ENCODE results near the gene HLA-DMA. TPM values are rescaled to one million over a fixed set of nuclear protein-coding genes. Genes with fewer than 3 reads are reported as not detected.

The HLA-DMA gene
- total and polyA plus RNA-seq, 9 of the 15 experiments (the other 6 are each of a cell fraction or from before 2014, with no cell fraction given), result 0.13 to 0.83 (median 0.51) TPM

DNA sequence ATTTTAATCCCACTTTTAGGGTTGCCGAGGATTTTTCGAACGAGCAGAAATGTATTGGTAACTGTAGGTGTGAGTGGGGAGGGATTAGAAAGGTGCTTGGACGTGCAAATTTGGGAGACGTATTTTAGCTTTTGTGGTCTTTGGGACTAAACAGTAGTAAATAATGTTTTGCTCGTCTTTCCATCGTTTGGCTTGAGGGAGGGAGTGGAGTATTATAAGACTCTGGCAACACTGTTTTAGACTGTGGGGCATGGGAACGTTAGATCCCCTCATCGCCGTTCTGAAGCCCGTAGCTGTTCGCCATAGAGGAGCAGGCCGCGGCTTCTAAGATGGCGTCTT is 18.3 kb upstream of the HLA-DMA start (continued):
- no peak for TF ChIP-seq POLR2AphosphoS5 (IDR thresholded peaks at IDR 0.05; ENCODE audit: control insufficient read depth, insufficient read depth, low read depth, low read length)
- TF ChIP-seq, protein P1, sequence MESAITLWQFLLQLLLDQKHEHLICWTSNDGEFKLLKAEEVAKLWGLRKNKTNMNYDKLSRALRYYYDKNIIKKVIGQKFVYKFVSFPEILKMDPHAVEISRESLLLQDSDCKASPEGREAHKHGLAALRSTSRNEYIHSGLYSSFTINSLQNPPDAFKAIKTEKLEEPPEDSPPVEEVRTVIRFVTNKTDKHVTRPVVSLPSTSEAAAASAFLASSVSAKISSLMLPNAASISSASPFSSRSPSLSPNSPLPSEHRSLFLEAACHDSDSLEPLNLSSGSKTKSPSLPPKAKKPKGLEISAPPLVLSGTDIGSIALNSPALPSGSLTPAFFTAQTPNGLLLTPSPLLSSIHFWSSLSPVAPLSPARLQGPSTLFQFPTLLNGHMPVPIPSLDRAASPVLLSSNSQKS (CRISPR knock-in tag; IDR thresholded peaks at IDR 0.05), result no peak
- no peak for TF ChIP-seq ZKSCAN1 (IDR thresholded peaks at IDR 0.05; ENCODE audit: low read depth, low read length)
- TF ChIP-seq, protein P2, sequence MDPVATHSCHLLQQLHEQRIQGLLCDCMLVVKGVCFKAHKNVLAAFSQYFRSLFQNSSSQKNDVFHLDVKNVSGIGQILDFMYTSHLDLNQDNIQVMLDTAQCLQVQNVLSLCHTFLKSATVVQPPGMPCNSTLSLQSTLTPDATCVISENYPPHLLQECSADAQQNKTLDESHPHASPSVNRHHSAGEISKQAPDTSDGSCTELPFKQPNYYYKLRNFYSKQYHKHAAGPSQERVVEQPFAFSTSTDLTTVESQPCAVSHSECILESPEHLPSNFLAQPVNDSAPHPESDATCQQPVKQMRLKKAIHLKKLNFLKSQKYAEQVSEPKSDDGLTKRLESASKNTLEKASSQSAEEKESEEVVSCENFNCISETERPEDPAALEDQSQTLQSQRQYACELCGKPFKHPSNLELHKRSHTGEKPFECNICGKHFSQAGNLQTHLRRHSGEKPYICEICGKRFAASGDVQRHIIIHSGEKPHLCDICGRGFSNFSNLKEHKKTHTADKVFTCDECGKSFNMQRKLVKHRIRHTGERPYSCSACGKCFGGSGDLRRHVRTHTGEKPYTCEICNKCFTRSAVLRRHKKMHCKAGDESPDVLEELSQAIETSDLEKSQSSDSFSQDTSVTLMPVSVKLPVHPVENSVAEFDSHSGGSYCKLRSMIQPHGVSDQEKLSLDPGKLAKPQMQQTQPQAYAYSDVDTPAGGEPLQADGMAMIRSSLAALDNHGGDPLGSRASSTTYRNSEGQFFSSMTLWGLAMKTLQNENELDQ (CRISPR knock-in tag; IDR thresholded peaks at IDR 0.05; ENCODE audit: borderline replicate concordance), result no peak
- TF ChIP-seq CBX2 (IDR thresholded peaks at IDR 0.05; ENCODE audit: insufficient read depth, low read length, poor library complexity, severe bottlenecking), result no peak
- no peak for TF ChIP-seq HOXB6 (CRISPR knock-in tag; IDR thresholded peaks at IDR 0.05; ENCODE audit: borderline replicate concordance)
- TF ChIP-seq ZBTB1 (CRISPR knock-in tag; IDR thresholded peaks at IDR 0.05; ENCODE audit: borderline replicate concordance, low read depth), result no peak
- no peak for TF ChIP-seq TARDBP (IDR thresholded peaks at IDR 0.05)
- TF ChIP-seq DNMT1 (IDR thresholded peaks at IDR 0.05), result 0 out of 2 replicates have a peak, but pooled peaks have one; percentile 31
- no peak for TF ChIP-seq ZZZ3 (IDR thresholded peaks at IDR 0.05)
- no peak for TF ChIP-seq ZNF77 (CRISPR knock-in tag; IDR thresholded peaks at IDR 0.05)
- TF ChIP-seq CBX5 (IDR thresholded peaks at IDR 0.05; ENCODE audit: borderline replicate concordance, low read depth), result no peak
- TF ChIP-seq, protein P3, sequence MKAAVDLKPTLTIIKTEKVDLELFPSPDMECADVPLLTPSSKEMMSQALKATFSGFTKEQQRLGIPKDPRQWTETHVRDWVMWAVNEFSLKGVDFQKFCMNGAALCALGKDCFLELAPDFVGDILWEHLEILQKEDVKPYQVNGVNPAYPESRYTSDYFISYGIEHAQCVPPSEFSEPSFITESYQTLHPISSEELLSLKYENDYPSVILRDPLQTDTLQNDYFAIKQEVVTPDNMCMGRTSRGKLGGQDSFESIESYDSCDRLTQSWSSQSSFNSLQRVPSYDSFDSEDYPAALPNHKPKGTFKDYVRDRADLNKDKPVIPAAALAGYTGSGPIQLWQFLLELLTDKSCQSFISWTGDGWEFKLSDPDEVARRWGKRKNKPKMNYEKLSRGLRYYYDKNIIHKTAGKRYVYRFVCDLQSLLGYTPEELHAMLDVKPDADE (conservative IDR thresholded peaks at IDR 0.05; ENCODE audit: control insufficient read depth, low read depth, low read length), result no peak
- TF ChIP-seq, protein P4, sequence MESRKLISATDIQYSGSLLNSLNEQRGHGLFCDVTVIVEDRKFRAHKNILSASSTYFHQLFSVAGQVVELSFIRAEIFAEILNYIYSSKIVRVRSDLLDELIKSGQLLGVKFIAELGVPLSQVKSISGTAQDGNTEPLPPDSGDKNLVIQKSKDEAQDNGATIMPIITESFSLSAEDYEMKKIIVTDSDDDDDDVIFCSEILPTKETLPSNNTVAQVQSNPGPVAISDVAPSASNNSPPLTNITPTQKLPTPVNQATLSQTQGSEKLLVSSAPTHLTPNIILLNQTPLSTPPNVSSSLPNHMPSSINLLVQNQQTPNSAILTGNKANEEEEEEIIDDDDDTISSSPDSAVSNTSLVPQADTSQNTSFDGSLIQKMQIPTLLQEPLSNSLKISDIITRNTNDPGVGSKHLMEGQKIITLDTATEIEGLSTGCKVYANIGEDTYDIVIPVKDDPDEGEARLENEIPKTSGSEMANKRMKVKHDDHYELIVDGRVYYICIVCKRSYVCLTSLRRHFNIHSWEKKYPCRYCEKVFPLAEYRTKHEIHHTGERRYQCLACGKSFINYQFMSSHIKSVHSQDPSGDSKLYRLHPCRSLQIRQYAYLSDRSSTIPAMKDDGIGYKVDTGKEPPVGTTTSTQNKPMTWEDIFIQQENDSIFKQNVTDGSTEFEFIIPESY (CRISPR knock-in tag; IDR thresholded peaks at IDR 0.05), result no peak
- TF ChIP-seq, protein P5, sequence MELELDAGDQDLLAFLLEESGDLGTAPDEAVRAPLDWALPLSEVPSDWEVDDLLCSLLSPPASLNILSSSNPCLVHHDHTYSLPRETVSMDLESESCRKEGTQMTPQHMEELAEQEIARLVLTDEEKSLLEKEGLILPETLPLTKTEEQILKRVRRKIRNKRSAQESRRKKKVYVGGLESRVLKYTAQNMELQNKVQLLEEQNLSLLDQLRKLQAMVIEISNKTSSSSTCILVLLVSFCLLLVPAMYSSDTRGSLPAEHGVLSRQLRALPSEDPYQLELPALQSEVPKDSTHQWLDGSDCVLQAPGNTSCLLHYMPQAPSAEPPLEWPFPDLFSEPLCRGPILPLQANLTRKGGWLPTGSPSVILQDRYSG (tag; conservative IDR thresholded peaks at IDR 0.05; ENCODE audit: low read depth), result no peak; the same call in 1 of the 2 replicates
- TF ChIP-seq PHF8 (IDR thresholded peaks at IDR 0.05; ENCODE audit: borderline replicate concordance, low read length), result peak; percentile 2; the same call in 1 of the 2 replicates
- no peak for TF ChIP-seq SP2 (IDR thresholded peaks at IDR 0.05; ENCODE audit: extremely low read depth, low read depth, low read length, poor library complexity, severe bottlenecking)
- TF ChIP-seq BRD9 (IDR thresholded peaks at IDR 0.05; ENCODE audit: low read depth, partially characterized antibody), result peak; percentile 98

Data from K562 (cell line).